ENCODE measurements around the gene ZNF32. TPM values are rescaled to one million over a fixed set of nuclear protein-coding genes. Genes with fewer than 3 reads are reported as not detected.

Gene ZNF32
- total and polyA plus RNA-seq, 2 donors (not counting 1 experiment from before 2014, with no cell fraction given), result 30.6 to 60.1 TPM

GRCh38 chr10:43695730-43696129, 47.0 kb upstream of the ZNF32 start:
- TF ChIP-seq CTCF (conservative IDR thresholded peaks at IDR 0.05 in 1 of 2, IDR thresholded peaks at IDR 0.05 in 1 of 2; ENCODE audit: low read depth in 1 of 2, low read length in 2 of 2), result no peak
- no peak for TF ChIP-seq EZH2 (IDR thresholded peaks at IDR 0.05; ENCODE audit: low read length, missing control alignments)
- no peak overlapping the region for H3K4me3 ChIP-seq (replicated peaks in 1 of 4; ENCODE audit: control extremely low read depth in 1 of 4, insufficient read depth in 1 of 4, low read depth in 3 of 4, low read length in 4 of 4)
- H3K4me1 ChIP-seq (ENCODE audit: control insufficient read depth, extremely low read depth, insufficient read depth, low read length), result peaks cover 4% of the 10 kb centered on the region
- no peak overlapping the region for H3K4me2 ChIP-seq (ENCODE audit: extremely low read depth, insufficient read depth, low read length)
- no peaks in the 10 kb centered on the region for H3K79me2 ChIP-seq (ENCODE audit: control insufficient read depth, insufficient read depth, low read length)
- DNase-seq (ENCODE audit: low read depth in 2 of 2), result no peak
- H2AFZ ChIP-seq (ENCODE audit: low read length), result no peak overlapping the region
- H3K27me3 ChIP-seq (ENCODE audit: control insufficient read depth, insufficient read depth, low read length), result no peaks in the 10 kb centered on the region
- no peak overlapping the region for H3K9ac ChIP-seq (ENCODE audit: insufficient read depth, low read length)
- H4K20me1 ChIP-seq (ENCODE audit: control insufficient read depth, extremely low read depth, insufficient read depth, low read length), result no peaks in the 10 kb centered on the region
- H3K9me3 ChIP-seq (ENCODE audit: control insufficient read depth, insufficient read depth, low read depth, low read length), result no peaks in the 10 kb centered on the region
- H3K27ac ChIP-seq (ENCODE audit: insufficient read depth, low read length), result no peak overlapping the region
- H3K36me3 ChIP-seq (ENCODE audit: control insufficient read depth, insufficient read depth, low read length), result no peaks in the 10 kb centered on the region

GRCh38 chr10:43695321-43695720, 46.6 kb upstream of the ZNF32 start:
- Histone ChIP-seq H3K4me3 (replicated peaks in 1 of 4; ENCODE audit: control extremely low read depth in 1 of 4, insufficient read depth in 1 of 4, low read depth in 3 of 4, low read length in 4 of 4) (no peak overlapping the region), H3K9me3 (ENCODE audit: control insufficient read depth, insufficient read depth, low read depth, low read length) (no peaks in the 10 kb centered on the region), H3K4me1 (ENCODE audit: control insufficient read depth, extremely low read depth, insufficient read depth, low read length) (peaks cover 4% of the 10 kb centered on the region), H3K27me3 (ENCODE audit: control insufficient read depth, insufficient read depth, low read length) (no peaks in the 10 kb centered on the region), H3K4me2 (ENCODE audit: extremely low read depth, insufficient read depth, low read length) (no peak overlapping the region), H3K36me3 (ENCODE audit: control insufficient read depth, insufficient read depth, low read length) (no peaks in the 10 kb centered on the region), H2AFZ (ENCODE audit: low read length) (no peak overlapping the region), H3K79me2 (ENCODE audit: control insufficient read depth, insufficient read depth, low read length) (no peaks in the 10 kb centered on the region), H3K9ac (ENCODE audit: insufficient read depth, low read length) (no peak overlapping the region), H3K27ac (ENCODE audit: insufficient read depth, low read length) (no peak overlapping the region), H4K20me1 (ENCODE audit: control insufficient read depth, extremely low read depth, insufficient read depth, low read length) (no peaks in the 10 kb centered on the region)
- TF ChIP-seq EZH2 (IDR thresholded peaks at IDR 0.05; ENCODE audit: low read length, missing control alignments) (no peak), CTCF (conservative IDR thresholded peaks at IDR 0.05 in 1 of 2, IDR thresholded peaks at IDR 0.05 in 1 of 2; ENCODE audit: low read depth in 1 of 2, low read length in 2 of 2) (no peak)
- DNase-seq (ENCODE audit: low read depth in 2 of 2), result no peak

GRCh38 chr10:43694526-43694925, 45.8 kb upstream of the ZNF32 start:
- Histone ChIP-seq H4K20me1 (ENCODE audit: control insufficient read depth, extremely low read depth, insufficient read depth, low read length) (no peaks in the 10 kb centered on the region), H3K36me3 (ENCODE audit: control insufficient read depth, insufficient read depth, low read length) (no peaks in the 10 kb centered on the region), H3K4me2 (ENCODE audit: extremely low read depth, insufficient read depth, low read length) (no peak overlapping the region), H3K79me2 (ENCODE audit: control insufficient read depth, insufficient read depth, low read length) (no peaks in the 10 kb centered on the region), H2AFZ (ENCODE audit: low read length) (no peak overlapping the region), H3K27ac (ENCODE audit: insufficient read depth, low read length) (no peak overlapping the region), H3K27me3 (ENCODE audit: control insufficient read depth, insufficient read depth, low read length) (no peaks in the 10 kb centered on the region), H3K9me3 (ENCODE audit: control insufficient read depth, insufficient read depth, low read depth, low read length) (no peaks in the 10 kb centered on the region), H3K4me1 (ENCODE audit: control insufficient read depth, extremely low read depth, insufficient read depth, low read length) (peaks cover 4% of the 10 kb centered on the region), H3K4me3 (replicated peaks in 1 of 4; ENCODE audit: control extremely low read depth in 1 of 4, insufficient read depth in 1 of 4, low read depth in 3 of 4, low read length in 4 of 4) (no peak overlapping the region), H3K9ac (ENCODE audit: insufficient read depth, low read length) (no peak overlapping the region)
- TF ChIP-seq EZH2 (IDR thresholded peaks at IDR 0.05; ENCODE audit: low read length, missing control alignments), result no peak
- TF ChIP-seq CTCF (conservative IDR thresholded peaks at IDR 0.05 in 1 of 2, IDR thresholded peaks at IDR 0.05 in 1 of 2; ENCODE audit: low read depth in 1 of 2, low read length in 2 of 2), result no peak
- DNase-seq (ENCODE audit: low read depth in 2 of 2), result no peak
